Mesodermal cell (in vitro differentiated cells): ENCODE data around the gene MDFIC.

Source experiments
- H3K27ac ChIP-seq: 2 replicates; pipeline ENCODE4 v1.7.0; 2013; ENCODE audit warnings: mild to moderate bottlenecking, low read depth, low read length, moderate library complexity; ENCODE audit not compliant: severe bottlenecking
- H3K36me3 ChIP-seq: 2 replicates; pipeline ENCODE4 v1.7.1; 2013; ENCODE audit warnings: mild to moderate bottlenecking, low read length, moderate library complexity; ENCODE audit not compliant: control insufficient read depth, insufficient read depth
- H3K4me1 ChIP-seq: one replicate; pipeline ENCODE4 v1.7.1; 2013; ENCODE audit warnings: mild to moderate bottlenecking, low read length; ENCODE audit not compliant: insufficient read depth, control insufficient read depth, poor library complexity, severe bottlenecking
- H3K4me3 ChIP-seq: 2 replicates; pipeline ENCODE4 v1.7.0; 2013; ENCODE audit warnings: low read length, control low read depth, mild to moderate bottlenecking; ENCODE audit not compliant: insufficient read depth, poor library complexity, severe bottlenecking; ENCODE audit errors: extremely low read depth
- H3K9me3 ChIP-seq: 2 replicates; pipeline ENCODE4 v1.7.1; 2013; ENCODE audit warnings: mild to moderate bottlenecking, low read length, moderate library complexity; ENCODE audit not compliant: control insufficient read depth
- WGBS, 2 experiments: methylation state at CpG; one replicate each; pipeline ENCODE4 v1.1.5; 2013; ENCODE audit warnings: missing lambda C conversion rate in 2 of 2; ENCODE audit not compliant: insufficient coverage in 2 of 2; 5-methylcytosine and 5-hydroxymethylcytosine counted together

MDFIC gene

DNA sequence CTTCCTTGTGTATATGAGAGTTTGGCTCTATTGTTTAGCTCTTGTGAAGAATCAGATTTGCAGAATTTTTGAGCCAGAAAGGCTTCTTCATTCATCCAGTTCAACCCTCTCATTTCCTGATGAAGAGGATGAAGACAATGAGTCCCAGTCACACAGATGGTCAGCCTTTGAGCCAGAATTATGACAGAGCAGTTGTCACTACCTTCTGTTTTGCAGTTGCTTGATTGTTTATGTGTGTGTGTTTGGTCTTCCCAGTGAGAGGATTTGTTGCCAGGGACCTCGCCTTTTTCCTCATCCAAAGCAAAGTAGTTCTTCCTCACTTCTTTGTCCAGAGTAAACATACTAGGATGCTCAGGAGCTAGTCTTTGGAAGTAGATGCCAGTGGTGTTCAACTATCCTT is 15.6 kb downstream of the MDFIC start:
- Histone ChIP-seq H3K36me3 (peaks cover 9% of the 10 kb centered on the region), H3K4me1 (peaks cover 4% of the 10 kb centered on the region), H3K9me3 (no peaks in the 10 kb centered on the region), H3K27ac (no peak overlapping the region), H3K4me3 (no peak overlapping the region)
- no CpG with 5 or more reads among the region's 1 CpG for WGBS, 2 experiments

DNA sequence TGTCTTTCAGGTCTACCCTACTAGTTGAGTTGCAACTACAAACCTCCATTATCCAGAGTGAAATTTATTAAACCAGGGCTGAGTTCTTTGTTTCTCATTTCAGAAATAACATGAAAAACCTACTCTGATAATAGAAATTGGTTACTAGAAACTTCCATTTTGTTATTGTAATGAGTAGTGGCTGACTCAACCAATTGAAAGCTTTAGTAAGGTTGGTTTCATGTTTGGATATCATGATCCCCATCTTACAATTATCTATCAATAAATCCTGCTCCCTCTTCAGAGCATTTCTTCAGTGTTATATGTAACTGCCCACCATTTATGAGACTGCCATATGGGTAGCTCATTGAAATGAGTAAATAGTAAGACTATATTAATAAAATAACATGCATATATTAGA is 16.9 kb downstream of the MDFIC start:
- Histone ChIP-seq H3K36me3 (peaks cover 13% of the 10 kb centered on the region), H3K9me3 (no peaks in the 10 kb centered on the region), H3K4me1 (peaks cover 4% of the 10 kb centered on the region), H3K4me3 (no peak overlapping the region), H3K27ac (no peak overlapping the region)

DNA sequence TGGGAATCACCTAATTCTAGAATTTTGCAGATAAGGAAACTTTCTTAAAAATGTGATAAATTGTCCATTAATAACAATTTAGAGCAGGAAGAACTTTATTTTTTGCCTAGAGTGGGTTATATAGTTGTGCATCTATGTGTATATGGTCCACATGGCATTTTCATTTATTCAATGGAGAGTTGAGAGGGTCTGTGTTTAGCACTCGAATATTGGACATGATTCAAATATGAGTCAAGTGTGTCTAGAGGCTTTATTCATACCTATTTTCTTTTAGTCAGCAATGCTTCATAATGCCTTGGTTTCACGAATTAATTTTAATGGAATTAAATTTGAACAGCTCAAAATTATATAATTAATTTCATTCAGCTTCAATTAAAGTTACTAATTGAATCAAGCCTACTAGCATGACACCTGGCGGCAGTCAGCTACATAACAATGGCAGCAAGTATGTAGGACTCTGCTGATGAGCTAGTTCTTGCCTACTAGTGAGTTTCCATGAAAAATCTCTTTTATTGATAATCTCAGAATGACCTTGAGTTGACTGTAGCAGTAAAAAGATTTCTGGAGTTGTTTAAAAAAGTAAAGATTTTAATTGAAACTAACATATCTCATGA is 17.7 kb downstream of the MDFIC start:
- Histone ChIP-seq H3K4me1 (peaks cover 11% of the 10 kb centered on the region), H3K27ac (no peak overlapping the region), H3K9me3 (no peaks in the 10 kb centered on the region), H3K36me3 (peaks cover 16% of the 10 kb centered on the region), H3K4me3 (no peak overlapping the region)
- WGBS, 2 experiments = no CpG with 5 or more reads among the region's 3 CpGs

DNA sequence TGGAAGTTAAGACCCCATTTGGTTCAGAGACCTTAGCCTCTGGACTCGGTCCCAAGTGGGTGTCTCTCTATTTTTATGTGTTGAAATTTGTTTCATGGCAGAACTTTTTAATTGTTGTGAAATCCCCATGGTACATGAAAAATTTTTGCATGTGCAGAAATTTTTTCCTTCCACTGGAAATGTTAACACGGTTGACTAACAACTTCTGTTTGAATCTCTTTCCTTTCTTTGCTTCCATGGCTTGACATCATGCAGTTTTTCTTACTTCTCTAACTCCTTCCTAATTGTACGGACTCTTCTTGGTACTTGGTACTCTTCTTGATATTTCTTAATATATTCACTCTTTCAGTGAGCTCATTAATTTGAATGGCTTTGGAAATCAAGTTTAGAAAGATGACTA is 18.3 kb downstream of the MDFIC start:
- 83 to 100% methylated on average over 1 to 2 of the region's 3 CpGs for WGBS, 2 experiments
- Histone ChIP-seq H3K36me3 (peaks cover 18% of the 10 kb centered on the region), H3K4me1 (peaks cover 14% of the 10 kb centered on the region), H3K27ac (no peak overlapping the region), H3K4me3 (no peak overlapping the region), H3K9me3 (no peaks in the 10 kb centered on the region)

DNA sequence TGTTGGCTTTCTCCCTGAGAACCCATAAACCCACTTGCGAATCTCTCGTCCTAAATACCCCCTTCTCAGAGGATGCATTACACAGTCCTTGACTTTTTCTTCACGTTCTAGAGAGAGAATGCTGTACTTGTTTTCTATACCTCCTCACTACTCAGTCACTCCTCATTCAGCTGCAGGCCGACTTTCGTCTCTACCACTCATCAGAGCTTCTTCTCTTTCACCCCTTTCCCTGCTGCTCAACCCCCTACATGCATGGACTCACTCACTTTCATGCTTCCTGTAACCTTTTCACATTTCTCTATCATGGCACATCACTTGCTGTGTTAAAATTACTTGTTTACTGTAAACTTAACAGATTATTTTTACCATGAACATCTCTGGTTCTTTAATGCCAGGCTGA is 19.8 kb downstream of the MDFIC start:
- Histone ChIP-seq H3K36me3 (peaks cover 20% of the 10 kb centered on the region), H3K4me3 (no peak overlapping the region), H3K4me1 (peaks cover 16% of the 10 kb centered on the region), H3K27ac (no peak overlapping the region), H3K9me3 (no peaks in the 10 kb centered on the region)
- 94% methylated on average over 5 of the region's 5 CpGs for WGBS, 2 experiments

DNA sequence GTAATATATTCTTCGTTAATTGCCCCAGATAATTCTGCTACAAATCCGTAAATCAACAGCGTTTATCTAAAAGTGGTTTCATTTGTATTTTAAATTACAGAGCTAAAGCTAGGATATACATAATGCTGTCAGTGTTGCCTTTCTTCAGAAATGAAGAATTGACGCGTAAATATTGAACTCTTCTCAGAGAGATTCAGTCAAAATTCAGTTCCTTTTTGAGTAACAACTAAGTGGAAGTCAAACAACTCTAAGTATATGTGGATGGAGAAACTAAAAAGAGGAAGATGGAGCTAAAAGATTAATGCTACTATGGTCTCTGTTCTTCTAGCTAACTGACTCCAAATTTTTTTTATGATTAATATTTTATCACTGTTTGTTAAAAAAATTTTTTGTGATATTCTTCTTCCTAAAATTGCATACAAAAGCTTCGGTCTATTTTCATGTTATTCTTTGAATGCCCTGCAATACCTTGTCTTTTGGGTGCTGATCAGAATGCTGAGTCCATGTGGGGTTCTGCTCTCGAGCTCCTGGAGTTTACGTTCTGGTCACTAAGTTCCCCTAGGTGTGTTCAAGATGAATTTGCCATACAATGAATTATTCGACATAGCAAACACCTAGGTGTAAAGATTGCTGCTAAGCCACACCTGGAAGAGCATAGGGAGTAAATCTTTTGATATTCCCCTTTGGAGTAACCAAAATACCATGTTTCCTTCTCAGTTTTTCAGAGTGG is 20.7 kb downstream of the MDFIC start:
- peaks cover 16% of the 10 kb centered on the region for H3K4me1 ChIP-seq
- WGBS, 2 experiments = 61 to 66% methylated on average over 3 of the region's 9 CpGs
- no peaks in the 10 kb centered on the region for H3K9me3 ChIP-seq

DNA sequence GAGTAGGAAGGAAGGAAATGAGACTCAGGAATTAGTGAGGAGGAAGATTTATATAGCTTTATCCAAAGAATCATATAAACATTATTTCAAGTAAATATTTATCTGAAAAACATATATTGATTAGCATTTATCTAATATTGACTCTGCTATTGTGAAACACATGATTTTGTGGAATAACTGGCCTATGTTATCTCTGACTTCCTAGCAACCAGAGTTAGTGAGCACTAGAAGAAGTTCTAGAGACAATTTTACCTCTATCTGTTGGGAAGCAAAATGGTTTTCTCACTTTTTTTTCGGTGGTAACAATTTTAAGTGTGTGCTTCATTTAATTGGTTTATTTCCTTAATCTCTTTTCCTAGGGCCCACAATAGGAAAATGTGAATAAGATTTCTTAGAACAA is 21.6 kb downstream of the MDFIC start:
- H3K4me1 ChIP-seq = peaks cover 16% of the 10 kb centered on the region
- H3K9me3 ChIP-seq = no peaks in the 10 kb centered on the region
- H3K4me3 ChIP-seq = no peak overlapping the region
- H3K36me3 ChIP-seq = peaks cover 30% of the 10 kb centered on the region
- no CpG with 5 or more reads among the region's 1 CpG for WGBS, 2 experiments
- H3K27ac ChIP-seq = no peak overlapping the region

More for the DNA sequence above, 20.7 kb downstream of the MDFIC start:
- no peak overlapping the region for H3K4me3 ChIP-seq
- peaks cover 28% of the 10 kb centered on the region for H3K36me3 ChIP-seq
- no peak overlapping the region for H3K27ac ChIP-seq

DNA sequence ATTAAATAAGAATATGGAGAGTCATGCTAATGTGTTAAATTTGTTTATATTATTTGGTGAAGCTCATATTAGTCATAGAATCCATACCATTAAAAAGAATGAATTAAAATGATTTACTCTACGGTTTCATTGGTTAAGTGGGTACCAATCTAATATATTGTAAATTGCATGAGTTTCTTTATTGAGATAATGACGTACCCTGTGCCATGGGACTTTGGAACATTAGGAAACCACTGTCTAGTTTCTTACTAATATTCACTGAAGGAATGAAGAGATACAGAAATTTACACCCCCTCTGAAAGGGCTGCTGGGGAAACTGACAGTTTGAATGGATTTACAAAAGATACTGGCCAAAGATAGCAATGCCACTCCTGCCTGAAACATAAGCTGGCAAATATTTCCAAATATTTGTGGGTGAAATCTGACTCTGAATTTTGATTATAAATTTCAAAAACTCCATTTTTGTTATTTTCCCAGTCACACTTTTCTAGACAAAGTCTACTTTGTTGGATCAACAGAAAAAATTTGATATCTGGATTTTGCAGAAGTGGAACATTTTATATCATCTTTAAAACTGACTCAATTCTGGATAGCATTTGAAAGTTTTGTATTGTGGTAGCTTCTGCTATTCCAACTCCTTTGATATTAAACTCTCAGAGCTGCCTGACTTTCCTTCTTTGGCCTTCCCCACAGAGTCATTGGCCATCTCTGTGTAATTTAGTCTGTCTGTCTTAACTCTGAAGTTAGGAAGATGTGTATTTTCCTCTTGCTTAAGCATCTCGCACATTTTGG is 22.3 kb downstream of the MDFIC start:
- Histone ChIP-seq H3K4me1 (peaks cover 16% of the 10 kb centered on the region), H3K4me3 (no peak overlapping the region), H3K36me3 (peaks cover 30% of the 10 kb centered on the region), H3K9me3 (no peaks in the 10 kb centered on the region), H3K27ac (peak overlapping the region; percentile 55)
- 70% methylated on average over 2 of the region's 3 CpGs; no CpG with 5 or more reads in 1 of the 2 experiments for WGBS, 2 experiments

DNA sequence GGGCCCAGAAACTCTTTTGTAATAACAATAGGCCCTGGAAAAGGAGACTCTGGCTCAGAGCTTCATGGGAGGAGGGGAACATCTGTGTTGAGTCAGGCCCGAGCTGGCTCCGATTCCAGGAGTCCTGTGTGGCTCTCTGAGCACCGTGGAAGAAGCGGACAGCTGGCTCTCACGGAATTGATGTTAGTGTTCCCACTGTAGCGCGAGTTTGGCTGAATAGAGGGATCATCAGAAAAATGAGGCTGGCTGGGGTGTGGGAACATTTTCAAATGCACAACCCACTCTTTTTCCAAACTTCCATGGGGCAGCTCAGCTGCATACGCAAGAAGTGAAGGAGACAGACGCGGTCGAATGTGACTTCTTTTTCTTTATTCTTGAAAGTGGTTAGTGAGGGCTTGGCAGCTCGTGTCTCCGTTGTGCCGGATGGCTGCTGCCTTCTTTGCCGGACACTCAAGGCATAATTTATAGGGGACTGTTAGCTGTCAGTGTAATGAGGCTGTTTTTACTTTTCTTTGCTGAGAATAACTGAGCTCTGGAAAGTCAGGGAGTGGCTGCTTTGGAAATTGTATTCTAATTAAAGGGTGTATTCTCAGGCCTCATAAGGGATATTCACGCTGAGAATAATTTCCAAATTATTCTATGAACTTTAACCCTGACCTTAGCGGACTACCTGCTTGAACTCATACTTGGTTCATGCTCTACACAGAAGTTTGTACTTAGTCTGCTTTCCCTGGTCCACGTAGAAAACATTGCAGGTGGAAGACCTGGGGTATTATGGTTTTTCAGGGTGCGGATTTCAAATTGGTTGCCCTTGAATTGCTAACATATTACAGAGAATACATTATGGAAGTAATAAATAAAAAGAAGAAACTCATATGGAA is 23.1 kb downstream of the MDFIC start:
- H3K4me1 ChIP-seq = peaks cover 16% of the 10 kb centered on the region
- no peak overlapping the region for H3K4me3 ChIP-seq
- H3K27ac ChIP-seq = peak overlapping the region; percentile 55

DNA sequence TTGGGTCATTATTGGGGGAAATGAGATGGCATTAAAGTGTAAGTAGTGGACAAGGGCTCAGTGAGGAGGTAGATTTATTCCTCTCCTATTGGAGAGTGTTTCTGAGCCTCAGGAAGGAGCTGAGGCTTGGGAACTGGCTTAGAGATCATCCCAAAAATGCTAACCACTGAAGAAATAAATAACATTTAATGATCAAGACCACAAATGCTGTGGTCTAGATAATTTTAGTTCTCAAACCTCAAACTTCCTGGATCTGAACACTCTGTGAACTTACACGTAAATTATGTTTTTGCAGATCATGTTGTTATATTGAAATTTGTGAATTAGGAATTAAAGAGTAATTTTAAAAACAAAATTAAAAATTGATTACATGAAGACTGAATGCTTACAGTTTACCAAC is 27.3 kb downstream of the MDFIC start:
- Histone ChIP-seq H3K27ac (no peak overlapping the region), H3K4me1 (peaks cover 13% of the 10 kb centered on the region), H3K4me3 (no peak overlapping the region), H3K36me3 (peaks cover 14% of the 10 kb centered on the region), H3K9me3 (no peaks in the 10 kb centered on the region)
- WGBS, 2 experiments = no CpG with 5 or more reads among the region's 1 CpG

More for the DNA sequence above, 23.1 kb downstream of the MDFIC start:
- Histone ChIP-seq H3K36me3 (peaks cover 30% of the 10 kb centered on the region), H3K9me3 (no peaks in the 10 kb centered on the region)
- 59% methylated on average over 12 of the region's 19 CpGs for WGBS, 2 experiments
